COLO668 (cell line): ENCODE results near the gene KIAA1191.
"Not testable (repeated sequence)": the region's sequence is repeated elsewhere in the genome, so short reads cannot be mapped to it uniquely, and the experiment has no call there.

Source experiments
- DNase-seq: peaks from one replicate; lab custom pipeline; 2025; ENCODE audit not compliant: unreplicated experiment; lab: John Stamatoyannopoulos, UW

KIAA1191 gene

GRCh38 chr5:176361437-176362232 is at the start of gene KIAA1191:
Gene KIAA1191, minus strand, starts transcription at chr5:176361764. Its CDS starts 2,256 bp downstream, at chr5:176359508.
- peak; percentile 84 for DNase-seq

- no peak for DNase-seq
Observed at GRCh38 chr5:176410486-176411180, 49.1 kb upstream of the KIAA1191 start.

- DNase-seq: no peak
Observed at GRCh38 chr5:176409765-176410164, 48.2 kb upstream of the KIAA1191 start.

GRCh38 chr5:176408590-176408989 is 47.0 kb upstream of the KIAA1191 start:
- DNase-seq: no peak

- not testable (repeated sequence) for DNase-seq
Observed at GRCh38 chr5:176408252-176408573, 46.6 kb upstream of the KIAA1191 start.

- no peak for DNase-seq
Observed at GRCh38 chr5:176407456-176408251, 46.1 kb upstream of the KIAA1191 start.

GRCh38 chr5:176406436-176407052 is 45.0 kb upstream of the KIAA1191 start:
- no peak for DNase-seq

- no peak for DNase-seq
Observed at GRCh38 chr5:176405656-176406435, 44.3 kb upstream of the KIAA1191 start.

- no peak for DNase-seq
Observed at GRCh38 chr5:176401281-176402205, 40.0 kb upstream of the KIAA1191 start.

- DNase-seq: no peak
Observed at GRCh38 chr5:176400382-176401156, 39.0 kb upstream of the KIAA1191 start.

- no peak for DNase-seq
Observed at GRCh38 chr5:176397736-176398420, 36.3 kb upstream of the KIAA1191 start.

GRCh38 chr5:176396330-176396729 is 34.8 kb upstream of the KIAA1191 start:
- no peak for DNase-seq

GRCh38 chr5:176394881-176395675 is 33.5 kb upstream of the KIAA1191 start:
- DNase-seq: no peak

GRCh38 chr5:176394096-176394495 is 32.5 kb upstream of the KIAA1191 start:
- no peak for DNase-seq

- DNase-seq: no peak
Observed at GRCh38 chr5:176392526-176392925, 31.0 kb upstream of the KIAA1191 start.

- DNase-seq: no peak
Observed at GRCh38 chr5:176391999-176392398, 30.4 kb upstream of the KIAA1191 start.

GRCh38 chr5:176391479-176391878 is 29.9 kb upstream of the KIAA1191 start:
- no peak for DNase-seq
